Nucleus accumbens (tissue), 56 donors: ENCODE measurements around the gene KRTAP3-1.
"Not testable (repeated sequence)": the region's sequence is repeated elsewhere in the genome, so short reads cannot be mapped to it uniquely, and the experiment has no call there.

Experiments
- DNase-seq, 56 donors: peaks; one replicate each; lab custom pipeline; 2025; lab: John Stamatoyannopoulos, UW

KRTAP3-1 gene

DNA sequence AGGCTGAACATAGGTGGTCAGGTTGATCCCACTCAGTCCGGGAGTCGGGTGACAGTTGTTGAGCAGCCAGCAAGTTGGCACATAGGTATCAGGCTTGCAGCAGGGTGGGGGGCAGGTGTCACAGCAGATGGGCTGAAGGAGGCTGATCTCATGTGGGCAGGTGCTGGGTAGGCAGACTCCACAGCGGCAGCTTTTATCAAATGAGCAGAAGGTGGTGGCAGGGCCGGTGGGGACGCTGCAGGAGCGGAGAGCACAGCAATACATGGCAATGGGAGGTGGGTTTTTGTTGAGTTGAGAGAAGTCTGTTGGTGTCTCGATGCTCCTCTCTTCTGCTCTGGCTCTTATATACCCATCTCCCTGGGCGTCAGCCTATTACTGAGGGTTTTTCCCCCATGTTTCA is at the start of gene KRTAP3-1:
TSS of gene KRTAP3-1 (minus strand) at position 318 of the 400 bp plus-strand sequence. CDS start at position 264, 54 bp downstream.
- DNase-seq, result no peak

DNA sequence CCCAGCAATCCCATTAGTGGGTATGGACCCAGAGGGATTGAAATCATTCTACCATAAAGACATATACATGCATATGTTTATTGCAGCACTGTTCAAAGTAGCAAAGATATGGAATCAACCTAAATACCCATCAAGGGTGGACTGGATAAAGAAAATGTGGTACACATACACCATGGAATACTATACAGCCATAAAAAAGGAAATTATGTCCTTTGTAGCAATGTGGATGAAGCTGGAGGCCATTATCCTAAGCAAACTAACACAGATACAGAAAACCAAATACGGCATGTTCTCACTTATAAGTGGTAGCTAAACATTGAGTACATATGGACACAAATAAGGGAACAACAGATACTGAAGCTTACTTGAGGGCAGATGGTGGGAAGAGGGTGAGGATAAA is 48.6 kb upstream of the KRTAP3-1 start:
- DNase-seq, result no peak

GRCh38 chr17:41055130-41055529 is 46.2 kb upstream of the KRTAP3-1 start, which contains the start of gene KRTAP2-2:
KRTAP2-2 (minus strand) TSS chr17:41055230; CDS start chr17:41055211, 19 bp downstream.
- DNase-seq, result not testable (repeated sequence)

GRCh38 chr17:41054556-41054955 is 45.6 kb upstream of the KRTAP3-1 start:
- not testable (repeated sequence) for DNase-seq

GRCh38 chr17:41054025-41054424 is 45.1 kb upstream of the KRTAP3-1 start:
- DNase-seq, result no peak

GRCh38 chr17:41052566-41052965 is 43.6 kb upstream of the KRTAP3-1 start:
- no peak for DNase-seq

- no peak for DNase-seq
Observed at GRCh38 chr17:41049110-41049509, 40.2 kb upstream of the KRTAP3-1 start.

DNA sequence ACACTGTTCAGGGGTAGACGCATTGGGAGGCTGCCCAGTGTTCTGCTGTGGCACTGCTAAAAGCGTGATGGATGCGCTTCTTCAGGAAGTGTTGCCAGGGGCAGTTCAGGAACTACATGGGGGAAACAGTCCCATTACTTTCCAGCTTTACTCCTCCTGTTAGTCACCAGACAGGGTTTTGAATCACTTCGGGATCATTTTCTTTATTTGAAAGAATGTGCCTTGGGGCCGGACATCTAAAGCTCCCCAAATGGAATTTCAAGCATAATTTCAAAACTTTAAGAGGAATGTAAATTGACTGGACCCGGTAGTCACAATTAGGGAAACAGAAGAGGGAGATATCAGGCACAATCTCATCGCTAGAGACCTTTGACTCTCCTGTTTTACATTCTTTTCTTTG is 39.5 kb upstream of the KRTAP3-1 start:
- DNase-seq, result no peak

DNA sequence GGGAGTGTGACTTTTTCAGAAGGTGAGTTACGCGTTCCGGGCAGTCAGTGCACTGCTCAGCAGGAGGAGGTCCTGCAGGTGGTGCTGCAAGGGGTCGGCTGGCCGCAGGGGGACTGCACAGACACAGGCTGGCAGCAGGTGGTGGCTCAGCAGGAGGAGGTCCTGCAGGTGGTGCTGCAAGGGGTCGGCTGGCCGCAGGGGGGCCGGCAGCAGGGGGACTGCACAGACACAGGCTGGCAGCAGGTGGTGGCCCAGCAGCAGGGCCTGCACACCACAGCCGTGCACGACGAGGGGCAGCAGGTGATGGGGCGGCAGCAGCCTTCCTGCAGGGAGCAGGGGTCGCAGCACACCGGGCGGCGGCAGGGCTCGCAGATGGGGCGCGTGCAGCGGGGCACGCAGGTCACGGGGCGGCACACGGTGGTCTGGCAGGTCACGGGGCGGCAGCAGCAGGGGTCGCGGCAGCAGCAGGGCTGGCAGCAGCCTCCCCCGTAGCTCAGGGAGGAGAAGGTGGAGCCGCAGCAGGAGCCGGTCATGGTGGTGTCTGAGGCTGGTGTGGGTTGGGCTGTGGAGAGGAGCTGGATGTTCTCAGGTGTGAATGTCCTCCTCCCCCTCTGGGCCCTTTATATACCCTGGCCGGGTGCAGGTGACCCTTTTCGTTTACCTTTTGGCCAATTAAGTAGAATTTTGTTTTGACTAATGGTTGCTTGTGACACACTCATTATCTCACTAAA is 38.0 kb upstream of the KRTAP3-1 start, which contains the start of gene KRTAP2-1:
TSS of gene KRTAP2-1 (minus strand) at position 582 of the 731 bp plus-strand sequence. CDS start at position 533, 49 bp downstream.
- DNase-seq, result not testable (repeated sequence)

DNA sequence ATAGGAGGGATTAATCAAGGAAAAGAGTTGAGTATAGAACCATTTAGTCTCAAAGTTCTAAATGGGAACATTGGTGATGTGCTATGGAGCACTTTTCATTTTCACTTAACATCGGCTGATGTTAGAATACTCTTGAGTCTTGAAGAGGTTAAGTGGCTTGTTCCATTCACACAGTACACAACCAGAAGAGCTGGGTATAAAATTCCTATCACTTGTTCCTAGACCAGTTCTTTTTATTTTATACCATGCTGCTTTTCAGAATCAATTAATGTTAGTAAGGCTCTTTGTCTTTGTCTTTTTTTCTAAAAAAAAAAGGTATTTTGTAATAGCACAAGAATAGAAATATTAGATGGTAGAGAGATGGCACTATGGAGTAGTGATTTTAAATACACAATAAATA is 34.0 kb upstream of the KRTAP3-1 start:
- no peak for DNase-seq

- DNase-seq, result peak in 3 of 56 donors; percentile 2 to 11 (median 7)
Observed at GRCh38 chr17:41040783-41041571, 32.0 kb upstream of the KRTAP3-1 start, which contains the start of gene KRTAP1-1. KRTAP1-1 (minus strand) TSS chr17:41041450; CDS start chr17:41041397, 53 bp downstream.

GRCh38 chr17:41037853-41038350 is 29.0 kb upstream of the KRTAP3-1 start:
- no peak for DNase-seq

- DNase-seq, result not testable (repeated sequence)
Observed at GRCh38 chr17:41034346-41034935, 25.5 kb upstream of the KRTAP3-1 start, which contains the start of gene KRTAP1-3. KRTAP1-3 (minus strand) TSS chr17:41034874; CDS start chr17:41034821, 53 bp downstream.

DNA sequence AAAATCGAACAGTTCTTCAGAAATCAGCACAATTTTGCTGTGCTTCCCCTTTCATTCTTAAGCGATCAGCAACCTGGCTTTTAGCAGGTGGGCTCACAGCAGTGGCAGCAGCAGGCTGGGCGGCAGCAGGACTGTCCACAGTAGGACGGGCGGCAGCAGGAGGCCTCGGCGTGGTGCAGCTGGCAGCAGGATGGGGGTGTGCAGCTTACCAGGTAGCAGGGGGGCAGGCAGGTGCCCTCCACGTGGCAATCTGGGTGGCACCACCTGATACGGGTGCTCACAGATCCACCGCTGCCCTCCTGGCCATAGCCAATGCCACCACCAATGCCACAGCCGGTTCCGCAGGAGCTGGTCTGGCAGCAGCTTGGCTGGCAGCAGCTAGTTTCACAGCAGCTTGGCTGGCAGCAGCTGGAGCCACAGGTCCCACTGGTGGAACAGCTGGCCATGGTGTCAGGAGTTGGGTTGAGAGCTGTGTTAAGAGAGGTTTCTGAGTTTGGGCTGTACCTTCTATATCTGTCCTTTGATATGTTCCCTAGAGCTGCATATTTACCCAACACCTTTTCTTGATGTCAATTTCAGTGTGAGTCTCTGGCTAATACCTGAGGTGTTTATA is 20.8 kb upstream of the KRTAP3-1 start, which contains the start of gene KRTAP1-4:
TSS of gene KRTAP1-4 (minus strand) at position 563 of the 613 bp plus-strand sequence. CDS start at position 446, 117 bp downstream.
- DNase-seq, result no peak

GRCh38 chr17:41026715-41027471 is 18.0 kb upstream of the KRTAP3-1 start, which contains the start of gene KRTAP1-5:
KRTAP1-5 (minus strand) TSS chr17:41027208; CDS start chr17:41027155, 53 bp downstream.
- no peak for DNase-seq

DNA sequence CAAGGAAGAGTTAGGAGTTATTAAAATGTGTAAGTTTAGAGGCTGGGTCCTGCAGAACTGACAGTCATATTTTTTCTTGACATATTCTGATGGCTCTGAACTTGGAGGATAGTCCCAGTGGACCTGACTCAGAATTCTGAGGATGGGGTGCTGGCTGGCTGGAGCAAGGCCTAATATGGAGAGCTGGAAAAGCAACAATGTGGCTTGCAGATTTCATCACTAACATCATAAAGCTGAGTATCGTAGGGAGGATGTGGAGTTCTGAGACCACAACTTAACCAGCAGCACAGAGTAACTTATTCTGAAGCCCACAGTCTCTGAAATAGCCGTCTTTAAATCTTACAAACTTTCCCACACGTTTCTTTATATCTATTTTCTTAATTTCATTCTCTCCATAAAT is 15.8 kb upstream of the KRTAP3-1 start:
- no peak for DNase-seq

- DNase-seq, result no peak
Observed at GRCh38 chr17:41020336-41020735, 11.4 kb upstream of the KRTAP3-1 start.

DNA sequence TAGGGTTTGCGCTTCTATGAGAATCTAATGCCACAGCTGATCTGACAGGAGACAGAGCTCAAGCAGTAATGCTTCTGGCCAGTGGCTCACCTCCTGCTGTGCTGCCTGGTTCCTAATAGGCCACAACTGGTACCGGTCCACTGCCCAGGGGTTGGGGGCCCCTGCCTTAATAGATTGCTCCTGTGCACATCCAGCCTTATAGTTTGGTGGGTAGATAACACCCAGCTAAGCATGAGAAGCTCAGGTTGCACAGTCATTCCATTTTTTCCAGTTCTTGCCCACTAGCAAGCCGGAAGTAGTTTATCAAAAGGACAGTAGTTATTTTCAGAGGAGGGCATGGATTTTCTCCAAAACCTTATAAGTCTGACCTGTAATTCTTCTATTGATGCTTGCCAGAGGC is 10.5 kb upstream of the KRTAP3-1 start:
- no peak for DNase-seq

DNA sequence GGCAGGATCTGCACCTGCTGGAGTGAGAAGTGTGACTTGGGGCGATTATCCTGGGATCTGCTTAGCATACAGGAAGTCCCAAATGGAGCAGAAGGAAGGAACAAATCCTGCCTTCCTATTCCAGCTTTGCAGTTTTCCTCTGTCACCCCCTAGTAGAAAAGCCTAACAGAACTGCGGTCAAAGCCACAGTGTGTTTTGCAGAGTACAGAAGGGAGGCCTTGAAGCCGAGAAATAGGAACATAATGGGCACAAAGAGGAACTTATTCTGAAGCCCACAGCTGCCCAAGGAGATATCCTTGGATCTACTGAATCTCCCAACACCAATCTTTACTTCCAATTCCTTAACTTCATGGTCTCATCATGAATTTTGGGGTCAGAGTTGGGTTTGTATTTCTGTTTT is 9.6 kb upstream of the KRTAP3-1 start:
- DNase-seq, result no peak
